Mesenchymal stem cell (in vitro differentiated cells and primary cell): ENCODE measurements around the gene ANKS6.
A peak's percentile ranks its signal among the peaks of the same experiment; 100 is the strongest.

ENCODE experiments used
- DNase-seq: peaks from one replicate; pipeline ENCODE4 v3.0.0-alpha.2; 2013
- H2AFZ ChIP-seq: one replicate; pipeline ENCODE4 v1.6.1; 2013; ENCODE audit warnings: low read depth, mild to moderate bottlenecking, control low read depth, inconsistent platforms, low read length, moderate library complexity
- H2AK5ac ChIP-seq: 2 replicates; pipeline ENCODE4 v1.6.1; 2013; ENCODE audit warnings: low read length, moderate library complexity, mild to moderate bottlenecking, inconsistent platforms; ENCODE audit not compliant: severe bottlenecking
- H2BK120ac ChIP-seq: one replicate; pipeline ENCODE4 v1.6.1; 2013; ENCODE audit warnings: low read depth, mild to moderate bottlenecking, inconsistent platforms, low read length, moderate library complexity
- H2BK12ac ChIP-seq, 2 experiments: one replicate each; pipeline ENCODE4 v1.6.1; 2013; ENCODE audit warnings: inconsistent platforms in 2 of 2, low read length in 2 of 2, mild to moderate bottlenecking in 2 of 2, moderate library complexity in 2 of 2, control low read depth in 1 of 2
- H2BK15ac ChIP-seq: one replicate; pipeline ENCODE4 v1.6.1; 2013; ENCODE audit warnings: mild to moderate bottlenecking, low read depth, inconsistent platforms; ENCODE audit not compliant: poor library complexity, severe bottlenecking
- H2BK5ac ChIP-seq: 2 replicates; pipeline ENCODE4 v1.6.1; 2013; ENCODE audit warnings: low read depth, mild to moderate bottlenecking, low read length, control low read depth, inconsistent platforms; ENCODE audit not compliant: poor library complexity, severe bottlenecking
- H3K14ac ChIP-seq, 2 experiments: one replicate each; pipeline ENCODE4 v1.6.1; 2013; ENCODE audit warnings: inconsistent platforms in 2 of 2, low read length in 2 of 2, control low read depth in 1 of 2, mild to moderate bottlenecking in 1 of 2, moderate library complexity in 1 of 2
- H3K18ac ChIP-seq, 2 experiments: one replicate each; pipeline ENCODE4 v1.6.1; 2013; ENCODE audit warnings: inconsistent platforms in 2 of 2, low read length in 2 of 2, control low read depth in 1 of 2, low read depth in 1 of 2, mild to moderate bottlenecking in 1 of 2
- H3K23ac ChIP-seq, 2 experiments: one replicate each; pipeline ENCODE4 v1.6.1; 2013; ENCODE audit warnings: inconsistent platforms in 2 of 2, low read length in 2 of 2, mild to moderate bottlenecking in 2 of 2, moderate library complexity in 2 of 2, control low read depth in 1 of 2
- H3K27ac ChIP-seq: 2 replicates; pipeline ENCODE4 v1.5.1; 2013; ENCODE audit warnings: mild to moderate bottlenecking, moderate library complexity, low read length, control low read depth, inconsistent platforms; ENCODE audit not compliant: poor library complexity, severe bottlenecking
- H3K27me3 ChIP-seq, 2 experiments: 2 replicates each; pipeline versions ENCODE4 v1.6.1 to v1.7.0; 2013; ENCODE audit warnings: low read length in 2 of 2, mild to moderate bottlenecking in 2 of 2, moderate library complexity in 2 of 2, control low read depth in 1 of 2, inconsistent platforms in 1 of 2; ENCODE audit not compliant: control insufficient read depth in 1 of 2, insufficient read depth in 1 of 2
- H3K36me3 ChIP-seq, 2 experiments: 2 replicates each; pipeline versions ENCODE4 v1.6.1 to v1.7.0; 2013; ENCODE audit warnings: low read length in 2 of 2, control low read depth in 1 of 2, inconsistent platforms in 1 of 2, low read depth in 1 of 2, mild to moderate bottlenecking in 1 of 2; ENCODE audit not compliant: insufficient read depth in 2 of 2, control insufficient read depth in 1 of 2
- H3K4ac ChIP-seq, 2 experiments: one replicate each; pipeline ENCODE4 v1.6.1; 2013; ENCODE audit warnings: inconsistent platforms in 2 of 2, low read length in 2 of 2, mild to moderate bottlenecking in 2 of 2, moderate library complexity in 2 of 2, control low read depth in 1 of 2, low read depth in 1 of 2
- H3K4me1 ChIP-seq: 2 replicates; pipeline ENCODE4 v1.6.1; 2013; ENCODE audit warnings: low read depth, low read length, control low read depth; ENCODE audit not compliant: control insufficient read depth, insufficient read depth
- H3K4me2 ChIP-seq: 2 replicates; pipeline ENCODE4 v1.6.1; 2013; ENCODE audit warnings: low read length, mild to moderate bottlenecking, inconsistent platforms; ENCODE audit not compliant: poor library complexity, severe bottlenecking
- H3K4me3 ChIP-seq, 2 experiments: 2 replicates each; pipeline versions ENCODE4 v1.5.1 to v1.7.0; 2013; ENCODE audit warnings: low read length in 2 of 2, mild to moderate bottlenecking in 2 of 2, control low read depth in 1 of 2, low read depth in 1 of 2; ENCODE audit not compliant: insufficient read depth in 1 of 2
- H3K79me1 ChIP-seq: replicated peaks from 2 replicates; pipeline ENCODE4 v1.6.1; 2013; ENCODE audit warnings: mild to moderate bottlenecking, control low read depth, low read length, inconsistent platforms; ENCODE audit not compliant: poor library complexity, severe bottlenecking
- H3K9ac ChIP-seq: 2 replicates; pipeline ENCODE4 v1.7.0; 2013; ENCODE audit warnings: mild to moderate bottlenecking, low read length, moderate library complexity
- H3K9me3 ChIP-seq: 2 replicates; pipeline ENCODE4 v1.7.0; 2013; ENCODE audit warnings: mild to moderate bottlenecking, low read length; ENCODE audit not compliant: control insufficient read depth
- H4K8ac ChIP-seq: one replicate; pipeline ENCODE4 v1.6.1; 2013; ENCODE audit warnings: inconsistent platforms, mild to moderate bottlenecking, low read length, moderate library complexity
- H4K91ac ChIP-seq: one replicate; pipeline ENCODE4 v1.6.1; 2013; ENCODE audit warnings: mild to moderate bottlenecking, low read length, inconsistent platforms
- WGBS: methylation state at CpG from one replicate; pipeline ENCODE4 v1.1.7; 2013; ENCODE audit warnings: mixed read lengths; 5-methylcytosine and 5-hydroxymethylcytosine counted together

ANKS6 gene

GRCh38 chr9:98795970-98796363, 388 bp downstream of the ANKS6 start:
- H2BK5ac ChIP-seq = no peak overlapping the region
- no peak overlapping the region for H2BK12ac ChIP-seq
- no peak overlapping the region for H2AK5ac ChIP-seq
- WGBS = 0% methylated on average over 25 of the region's 48 CpGs
- no peaks in the 10 kb centered on the region for H3K36me3 ChIP-seq
- H4K91ac ChIP-seq = no peak overlapping the region
- H3K27ac ChIP-seq = no peak overlapping the region
- peak overlapping the region; percentile 45 for H2BK120ac ChIP-seq
- H2AFZ ChIP-seq = peak overlapping the region; percentile 93
- no peak overlapping the region for H3K23ac ChIP-seq
- H3K4me3 ChIP-seq = peak overlapping the region; percentile 81 to 94
- H3K4ac ChIP-seq = peak overlapping the region; percentile 70 to 83
- H3K79me1 ChIP-seq = peaks cover 13% of the 10 kb centered on the region
- peaks cover 7% of the 10 kb centered on the region for H3K9me3 ChIP-seq
- peak overlapping the region in 1 of 2 experiments; percentile 86 for H3K14ac ChIP-seq
- peak; percentile 18 for DNase-seq
- peak overlapping the region; percentile 78 for H3K4me2 ChIP-seq
- peak overlapping the region; percentile 80 for H3K9ac ChIP-seq
- H3K18ac ChIP-seq = peak overlapping the region; percentile 75 to 81
- peaks cover 24% of the 10 kb centered on the region for H3K4me1 ChIP-seq
- peak overlapping the region; percentile 93 for H4K8ac ChIP-seq
- no peaks in the 10 kb centered on the region for H3K27me3 ChIP-seq
- H2BK15ac ChIP-seq = peak overlapping the region; percentile 74

- H2AK5ac ChIP-seq = no peak overlapping the region
- H3K4me1 ChIP-seq = peaks cover 28% of the 10 kb centered on the region
- peak overlapping the region in 1 of 2 experiments; percentile 81 for H3K4me3 ChIP-seq
- no peak overlapping the region for H2BK12ac ChIP-seq
- H3K27ac ChIP-seq = no peak overlapping the region
- no peak for DNase-seq
- H4K8ac ChIP-seq = no peak overlapping the region
- H3K79me1 ChIP-seq = peaks cover 14% of the 10 kb centered on the region
- no peak overlapping the region for H2AFZ ChIP-seq
- H2BK5ac ChIP-seq = no peak overlapping the region
- no peak overlapping the region for H3K23ac ChIP-seq
- H4K91ac ChIP-seq = no peak overlapping the region
- H3K9me3 ChIP-seq = peaks cover 7% of the 10 kb centered on the region
- H3K9ac ChIP-seq = peak overlapping the region; percentile 80
- H3K36me3 ChIP-seq = peaks cover 0 to under 1% of the 10 kb centered on the region in 2 experiments
- 76% methylated on average over 11 of the region's 12 CpGs for WGBS
- H2BK15ac ChIP-seq = no peak overlapping the region
- peak overlapping the region; percentile 54 for H3K4me2 ChIP-seq
- H3K27me3 ChIP-seq = no peaks in the 10 kb centered on the region
- H3K14ac ChIP-seq = no peak overlapping the region
- H3K4ac ChIP-seq = no peak overlapping the region
- no peak overlapping the region for H2BK120ac ChIP-seq
- H3K18ac ChIP-seq = no peak overlapping the region
Measured at GRCh38 chr9:98795295-98795955, 930 bp downstream of the ANKS6 start.

- no peak overlapping the region for H3K4me2 ChIP-seq
- H4K91ac ChIP-seq = no peak overlapping the region
- H2BK15ac ChIP-seq = no peak overlapping the region
- H2AK5ac ChIP-seq = peak overlapping the region; percentile 35
- H3K4me1 ChIP-seq = peaks cover 34% of the 10 kb centered on the region
- peaks cover 7% of the 10 kb centered on the region for H3K9me3 ChIP-seq
- H3K18ac ChIP-seq = no peak overlapping the region
- peak overlapping the region in 1 of 2 experiments; percentile 81 for H3K4me3 ChIP-seq
- WGBS = 93% methylated on average over 3 of the region's 3 CpGs
- no peak overlapping the region for H3K4ac ChIP-seq
- no peak overlapping the region for H2AFZ ChIP-seq
- H3K27me3 ChIP-seq = no peaks in the 10 kb centered on the region
- H3K36me3 ChIP-seq = peaks cover 3 to 7% of the 10 kb centered on the region in 2 experiments
- no peak overlapping the region for H3K14ac ChIP-seq
- H4K8ac ChIP-seq = no peak overlapping the region
- peaks cover 20% of the 10 kb centered on the region for H3K79me1 ChIP-seq
- no peak overlapping the region for H2BK5ac ChIP-seq
- H3K27ac ChIP-seq = no peak overlapping the region
- H2BK120ac ChIP-seq = no peak overlapping the region
- H3K9ac ChIP-seq = peak overlapping the region; percentile 80
- no peak for DNase-seq
- H3K23ac ChIP-seq = no peak overlapping the region
- H2BK12ac ChIP-seq = no peak overlapping the region
Measured at GRCh38 chr9:98794802-98795201, 1.6 kb downstream of the ANKS6 start.

DNA sequence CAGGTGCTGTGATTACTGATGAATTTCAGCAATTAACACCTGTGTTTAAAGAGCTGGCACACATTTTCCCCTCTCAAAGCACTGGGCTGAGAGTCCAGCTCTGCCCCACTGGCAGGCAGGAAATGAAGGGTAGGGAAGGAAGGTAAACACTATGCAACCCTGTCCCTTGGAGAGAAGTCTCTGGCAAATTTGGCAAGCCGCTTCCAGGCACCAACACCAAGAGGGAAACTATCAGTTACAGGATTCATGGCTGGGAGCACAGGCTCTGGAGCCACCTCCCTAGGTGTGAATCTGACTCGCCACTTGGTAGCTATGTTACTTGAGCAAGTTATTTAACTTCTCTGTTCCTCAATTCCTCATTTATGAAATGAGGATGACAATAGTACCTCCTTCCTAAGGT, 3.3 kb downstream of the ANKS6 start:
- 95% methylated on average over 1 of the region's 2 CpGs for WGBS
- Histone ChIP-seq H2AFZ (no peak overlapping the region), H3K23ac (no peak overlapping the region), H3K4me2 (no peak overlapping the region), H3K36me3 (peaks cover 16 to 20% of the 10 kb centered on the region in 2 experiments), H2BK15ac (no peak overlapping the region), H3K18ac (no peak overlapping the region), H2BK12ac (no peak overlapping the region), H2BK5ac (no peak overlapping the region), H3K79me1 (peaks cover 26% of the 10 kb centered on the region), H3K9me3 (no peaks in the 10 kb centered on the region), H3K27ac (no peak overlapping the region), H4K91ac (no peak overlapping the region), H2AK5ac (no peak overlapping the region), H2BK120ac (no peak overlapping the region), H3K4me1 (peaks cover 34% of the 10 kb centered on the region), H3K14ac (no peak overlapping the region), H3K27me3 (no peaks in the 10 kb centered on the region), H3K9ac (no peak overlapping the region), H3K4ac (no peak overlapping the region), H3K4me3 (no peak overlapping the region), H4K8ac (no peak overlapping the region)
- DNase-seq = no peak
